Adrenal gland (tissue), 12 donors: ENCODE measurements around the gene CRIP1. TPM values are rescaled to one million over a fixed set of nuclear protein-coding genes. Genes with fewer than 3 reads are reported as not detected.

ENCODE experiments used
- DNase-seq, 7 donors: peaks; one replicate each; pipeline ENCODE4 v3.0.0-alpha.2; 2019 to 2020
- H3K27ac ChIP-seq, 5 donors: fragments of 200-600 bp; sonication (generic) in 4 of 5; 1 replicate in 3 of 5; 2 replicates in 2 of 5; pipeline versions ENCODE4 v1.5.1 to v1.8.0; 2016 to 2020; ENCODE audit warnings: mild to moderate bottlenecking in 1 of 5
- H3K27me3 ChIP-seq: fragments of 200-600 bp; 2 replicates; pipeline ENCODE4 v1.8.0; 2021
- H3K36me3 ChIP-seq, 2 donors: fragments of 200-600 bp; replicated peaks in 1 of 2; 1 replicate in 1 of 2; 2 replicates in 1 of 2; pipeline versions ENCODE4 v1.5.1 to v1.8.0; 2018 to 2022
- H3K4me1 ChIP-seq, 2 donors: fragments of 200-600 bp; replicated peaks in 1 of 2; 1 replicate in 1 of 2; 2 replicates in 1 of 2; pipeline versions ENCODE4 v1.5.1 to v1.8.0; 2018 to 2021
- H3K4me3 ChIP-seq, 4 donors: fragments of 200-600 bp; sonication (generic) in 3 of 4; one replicate each; pipeline ENCODE4 v1.5.1; 2016 to 2018
- H3K9me3 ChIP-seq, 3 donors: fragments of 200-600 bp; sonication (generic) in 1 of 3; replicated peaks in 1 of 3; 1 replicate in 2 of 3; 2 replicates in 1 of 3; pipeline versions ENCODE4 v1.5.1 to v1.8.0; 2016 to 2021
- POLR2A ChIP-seq, 2 donors: fragments of 450-650 bp; IDR thresholded peaks; one replicate each; pipeline ENCODE4 v1.6.1; 2017; ENCODE audit warnings: antibody characterized with exemption in 2 of 2, mild to moderate bottlenecking in 2 of 2, moderate library complexity in 1 of 2
- WGBS, 4 donors: extraction: QIAGEN DNeasy Blood & Tissue Kit in 2 of 4; methylation state at CpG; one replicate each; pipeline versions ENCODE4 v1.1.5 to v1.1.7; 2013 to 2017; 5-methylcytosine and 5-hydroxymethylcytosine counted together
- intact Hi-C, 2 donors: fragments of 100-400 bp; cut with DNase I; formaldehyde crosslinking; loops; one replicate each; pipeline versions ENCODE4 v1.14.1 to v1.15.0; 2022 to 2023
- polyA plus RNA-seq, 3 donors: library from polyadenylated mRNA; stranded (reverse); fragments of 200-250 nt in 2 of 3; fragments of 350-450 nt in 1 of 3; fragmentation: Illumina TruSeq in 1 of 3; extraction: RNeasy Lipid Tissue Mini Kit (QIAGEN cat#74804) in 1 of 3; gene quantifications; one replicate each; pipeline ENCODE4 v1.2.3, GENCODE V29; 2013 to 2014
- total RNA-seq, 9 donors: library from RNA; depleted of rRNA in 4 of 9; stranded (reverse); fragments of >200 nt in 4 of 9; fragments of 120-200 nt in 1 of 9; fragmentation: NEBNext Ultra II Directional in 1 of 9; extraction: Animal tissue kit (Norgen Biotek cat#: 25700) in 1 of 9; gene quantifications; one replicate each; pipeline versions ENCODE4 v1.1.0 to v1.2.4, GENCODE V29; 2013 to 2023
- TF ChIP-seq, protein P1 (sequence below), 6 experiments: fragments of 450-650 bp in 4 of 6; fragments of 200-600 bp in 2 of 6; sonication (generic) in 1 of 6; IDR thresholded peaks; 1 replicate in 5 of 6; 2 replicates in 1 of 6; pipeline versions ENCODE4 v1.5.1 to v1.8.0; 2016 to 2021; ENCODE audit warnings: antibody characterized with exemption in 6 of 6, mild to moderate bottlenecking in 2 of 6, moderate library complexity in 1 of 6
- donor health status: healthy with polysubstance abuse.
- donor health status: Bipolar disorder and iron deficiency.
- donor health status: DM: yes; HTN: yes; CAD: no.
- donor health status: DM: no; HTN: no; CAD: no.
- donor health status: DM: no; HTN: no; CAD: no.
- donor health status: DM: yes; HTN: yes; CAD: no.

CRIP1 gene
- total and polyA plus RNA-seq, 12 donors: 1.9 to 157 (median 9.3) TPM

DNA sequence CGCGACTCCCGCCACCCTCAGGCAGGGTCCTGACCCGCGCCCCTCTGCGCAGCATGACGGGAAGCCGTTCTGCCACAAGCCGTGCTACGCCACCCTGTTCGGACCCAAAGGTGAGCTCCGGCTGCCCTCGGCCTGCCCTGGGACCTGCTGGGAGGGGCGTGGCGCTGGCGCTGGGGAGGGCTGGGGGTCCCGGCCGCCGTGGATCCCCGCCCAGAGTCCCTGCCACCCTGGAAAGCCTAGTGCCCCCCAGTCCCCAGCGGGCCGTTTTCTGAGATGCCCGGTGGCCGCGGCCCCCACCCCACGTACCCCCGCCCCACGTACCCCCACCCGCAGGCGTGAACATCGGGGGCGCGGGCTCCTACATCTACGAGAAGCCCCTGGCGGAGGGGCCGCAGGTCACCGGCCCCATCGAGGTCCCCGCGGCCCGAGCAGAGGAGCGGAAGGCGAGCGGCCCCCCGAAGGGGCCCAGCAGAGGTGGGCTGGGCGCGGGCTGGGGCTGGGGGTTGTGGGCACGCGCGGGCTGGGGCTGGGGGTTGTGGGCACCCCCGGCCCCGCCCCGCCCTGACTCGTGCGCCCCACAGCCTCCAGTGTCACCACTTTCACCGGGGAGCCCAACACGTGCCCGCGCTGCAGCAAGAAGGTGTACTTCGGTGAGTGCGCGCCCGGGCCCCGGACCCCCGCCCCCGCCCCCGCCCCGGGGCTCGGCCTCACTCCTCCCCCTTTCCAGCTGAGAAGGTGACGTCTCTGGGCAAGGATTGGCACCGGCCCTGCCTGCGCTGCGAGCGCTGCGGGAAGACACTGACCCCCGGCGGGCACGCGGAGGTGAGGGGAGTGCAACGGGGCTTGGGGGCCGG, 8.1 kb upstream of the CRIP1 start:
- no peaks in the 10 kb centered on the region for H3K36me3 ChIP-seq
- H3K4me3 ChIP-seq: no peak overlapping the region
- no peak overlapping the region for H3K27ac ChIP-seq
- no peaks in the 10 kb centered on the region for H3K9me3 ChIP-seq
- H3K27me3 ChIP-seq: no peaks in the 10 kb centered on the region
- intact Hi-C loops: no loop called here
- 24 to 50% (median 37%) methylated on average over 6 to 81 of the region's 81 CpGs for WGBS, 4 donors
- peak in 1 of 7 donors; percentile 58 for DNase-seq
- H3K4me1 ChIP-seq: peaks cover 19 to 45% of the 10 kb centered on the region in 2 donors
- TF ChIP-seq, protein P1, sequence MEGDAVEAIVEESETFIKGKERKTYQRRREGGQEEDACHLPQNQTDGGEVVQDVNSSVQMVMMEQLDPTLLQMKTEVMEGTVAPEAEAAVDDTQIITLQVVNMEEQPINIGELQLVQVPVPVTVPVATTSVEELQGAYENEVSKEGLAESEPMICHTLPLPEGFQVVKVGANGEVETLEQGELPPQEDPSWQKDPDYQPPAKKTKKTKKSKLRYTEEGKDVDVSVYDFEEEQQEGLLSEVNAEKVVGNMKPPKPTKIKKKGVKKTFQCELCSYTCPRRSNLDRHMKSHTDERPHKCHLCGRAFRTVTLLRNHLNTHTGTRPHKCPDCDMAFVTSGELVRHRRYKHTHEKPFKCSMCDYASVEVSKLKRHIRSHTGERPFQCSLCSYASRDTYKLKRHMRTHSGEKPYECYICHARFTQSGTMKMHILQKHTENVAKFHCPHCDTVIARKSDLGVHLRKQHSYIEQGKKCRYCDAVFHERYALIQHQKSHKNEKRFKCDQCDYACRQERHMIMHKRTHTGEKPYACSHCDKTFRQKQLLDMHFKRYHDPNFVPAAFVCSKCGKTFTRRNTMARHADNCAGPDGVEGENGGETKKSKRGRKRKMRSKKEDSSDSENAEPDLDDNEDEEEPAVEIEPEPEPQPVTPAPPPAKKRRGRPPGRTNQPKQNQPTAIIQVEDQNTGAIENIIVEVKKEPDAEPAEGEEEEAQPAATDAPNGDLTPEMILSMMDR (IDR thresholded peaks at IDR 0.05): no peak
- no peak for TF ChIP-seq POLR2A (IDR thresholded peaks at IDR 0.05)

DNA sequence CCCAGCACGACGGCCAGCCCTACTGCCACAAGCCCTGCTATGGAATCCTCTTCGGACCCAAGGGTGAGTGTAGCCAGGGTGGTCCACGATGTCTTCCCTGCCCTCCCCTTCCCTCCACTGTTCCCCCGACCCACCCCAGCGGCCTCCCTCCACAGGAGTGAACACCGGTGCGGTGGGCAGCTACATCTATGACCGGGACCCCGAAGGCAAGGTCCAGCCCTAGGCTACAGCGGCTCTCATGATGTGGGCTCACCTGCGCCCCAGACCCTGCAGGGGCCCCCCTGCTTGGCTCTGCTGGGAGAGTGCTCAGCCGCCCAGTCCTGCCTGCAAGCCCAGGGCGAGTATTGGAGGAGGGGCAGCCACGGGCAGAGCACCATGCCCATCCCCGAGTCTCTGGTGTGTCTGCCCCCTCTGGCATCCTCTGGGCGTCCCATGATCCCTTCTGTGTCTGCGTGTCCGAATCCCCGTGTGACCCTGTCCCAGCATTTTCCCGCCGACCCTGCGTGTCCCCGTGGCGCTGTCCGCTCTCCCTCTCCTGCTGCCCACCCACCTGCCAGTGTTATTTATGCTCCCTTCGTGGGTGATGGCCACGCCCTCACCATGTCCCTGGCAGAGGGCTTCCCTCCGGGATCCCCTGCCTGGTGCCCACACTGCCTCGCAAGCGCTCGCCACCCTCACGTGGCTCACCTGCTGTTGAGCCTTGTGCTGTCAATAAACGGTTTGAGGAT, 7.1 kb upstream of the CRIP1 start:
- WGBS, 4 donors: 47 to 57% (median 50%) methylated on average over 19 to 34 of the region's 34 CpGs
- DNase-seq: peak in 1 of 7 donors; percentile 62
- TF ChIP-seq, protein P1 (IDR thresholded peaks at IDR 0.05): no peak
- no peak for TF ChIP-seq POLR2A (IDR thresholded peaks at IDR 0.05)
- intact Hi-C loops: no loop called here
- H3K36me3 ChIP-seq: no peaks in the 10 kb centered on the region
- H3K4me3 ChIP-seq: no peak overlapping the region
- peaks cover 13 to 40% of the 10 kb centered on the region in 2 donors for H3K4me1 ChIP-seq
- no peaks in the 10 kb centered on the region for H3K9me3 ChIP-seq
- no peaks in the 10 kb centered on the region for H3K27me3 ChIP-seq
- peak overlapping the region in 1 of 5 donors; percentile 91 for H3K27ac ChIP-seq

DNA sequence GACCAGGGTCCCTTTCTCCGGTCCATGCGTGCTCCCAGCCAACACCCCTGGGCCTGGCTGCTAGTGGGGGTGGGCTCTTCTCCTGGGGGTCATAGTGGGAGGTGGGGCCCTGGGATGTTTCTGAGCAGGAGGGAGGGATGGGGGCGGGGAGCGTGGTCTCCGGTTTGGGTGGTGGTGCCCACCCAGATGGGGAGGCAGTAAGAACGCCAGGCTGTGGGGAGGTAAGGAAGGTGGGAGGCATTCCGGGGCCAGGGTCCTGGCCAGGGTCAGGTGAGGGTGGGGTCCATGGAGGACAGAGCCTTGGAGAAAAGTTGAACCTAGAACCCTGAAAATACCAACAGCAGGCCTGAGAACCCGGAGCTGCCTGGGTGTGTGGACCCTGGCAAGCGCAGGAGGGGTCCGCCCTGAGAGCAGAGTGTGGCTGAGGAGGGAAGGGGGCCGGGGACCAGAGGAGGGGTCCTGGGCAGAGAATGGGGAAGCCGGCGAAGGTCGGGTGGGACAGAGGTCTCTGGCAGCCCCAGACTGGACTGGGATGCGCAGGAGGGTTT, 6.4 kb upstream of the CRIP1 start:
- H3K36me3 ChIP-seq: no peaks in the 10 kb centered on the region
- intact Hi-C loops: no loop called here
- no peak overlapping the region for H3K4me3 ChIP-seq
- H3K4me1 ChIP-seq: peaks cover 13 to 41% of the 10 kb centered on the region in 2 donors
- H3K27me3 ChIP-seq: no peaks in the 10 kb centered on the region
- H3K9me3 ChIP-seq: no peaks in the 10 kb centered on the region
- WGBS, 4 donors: 47 to 57% (median 48%) methylated on average over 13 to 15 of the region's 15 CpGs
- TF ChIP-seq POLR2A (IDR thresholded peaks at IDR 0.05): no peak
- TF ChIP-seq, protein P1 (IDR thresholded peaks at IDR 0.05): no peak
- DNase-seq: no peak
- H3K27ac ChIP-seq: peak overlapping the region in 2 of 5 donors; percentile 91
